ENCODE results near the gene GALNT6.

DNA sequence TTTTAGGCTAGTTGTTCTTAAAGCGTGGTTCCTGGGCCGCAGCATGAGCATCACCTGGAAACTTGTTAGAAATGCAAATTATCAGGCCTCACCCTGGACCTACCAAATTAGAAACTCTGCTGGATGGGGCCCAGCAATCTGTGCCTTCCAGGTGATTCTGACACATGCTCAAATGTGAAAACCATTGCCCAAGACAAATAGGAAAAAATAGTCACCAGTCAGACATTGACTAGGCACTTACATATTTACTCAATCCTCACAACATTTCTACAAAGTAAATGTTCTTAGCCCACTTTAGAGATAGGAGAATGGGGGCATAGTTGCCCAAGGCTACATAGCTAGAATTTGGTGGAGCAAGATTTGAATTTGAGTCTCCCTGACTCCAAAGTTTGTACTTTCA is 48.0 kb downstream of the GALNT6 start:
- no peak for TF ChIP-seq RELA (CRISPR knock-in tag; IDR thresholded peaks at IDR 0.05)
- TF ChIP-seq TARDBP (CRISPR knock-in tag; IDR thresholded peaks at IDR 0.05) = no peak
- TF ChIP-seq, protein P1, sequence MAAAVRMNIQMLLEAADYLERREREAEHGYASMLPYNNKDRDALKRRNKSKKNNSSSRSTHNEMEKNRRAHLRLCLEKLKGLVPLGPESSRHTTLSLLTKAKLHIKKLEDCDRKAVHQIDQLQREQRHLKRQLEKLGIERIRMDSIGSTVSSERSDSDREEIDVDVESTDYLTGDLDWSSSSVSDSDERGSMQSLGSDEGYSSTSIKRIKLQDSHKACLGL (CRISPR knock-in tag; IDR thresholded peaks at IDR 0.05) = no peak
- no peak for TF ChIP-seq NONO (IDR thresholded peaks at IDR 0.05)
- TF ChIP-seq NONO (CRISPR knock-in tag; conservative IDR thresholded peaks at IDR 0.05) = no peak
- TF ChIP-seq, protein P2, sequence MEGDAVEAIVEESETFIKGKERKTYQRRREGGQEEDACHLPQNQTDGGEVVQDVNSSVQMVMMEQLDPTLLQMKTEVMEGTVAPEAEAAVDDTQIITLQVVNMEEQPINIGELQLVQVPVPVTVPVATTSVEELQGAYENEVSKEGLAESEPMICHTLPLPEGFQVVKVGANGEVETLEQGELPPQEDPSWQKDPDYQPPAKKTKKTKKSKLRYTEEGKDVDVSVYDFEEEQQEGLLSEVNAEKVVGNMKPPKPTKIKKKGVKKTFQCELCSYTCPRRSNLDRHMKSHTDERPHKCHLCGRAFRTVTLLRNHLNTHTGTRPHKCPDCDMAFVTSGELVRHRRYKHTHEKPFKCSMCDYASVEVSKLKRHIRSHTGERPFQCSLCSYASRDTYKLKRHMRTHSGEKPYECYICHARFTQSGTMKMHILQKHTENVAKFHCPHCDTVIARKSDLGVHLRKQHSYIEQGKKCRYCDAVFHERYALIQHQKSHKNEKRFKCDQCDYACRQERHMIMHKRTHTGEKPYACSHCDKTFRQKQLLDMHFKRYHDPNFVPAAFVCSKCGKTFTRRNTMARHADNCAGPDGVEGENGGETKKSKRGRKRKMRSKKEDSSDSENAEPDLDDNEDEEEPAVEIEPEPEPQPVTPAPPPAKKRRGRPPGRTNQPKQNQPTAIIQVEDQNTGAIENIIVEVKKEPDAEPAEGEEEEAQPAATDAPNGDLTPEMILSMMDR (CRISPR knock-in tag; IDR thresholded peaks at IDR 0.05) = no peak
- no peak for TF ChIP-seq PTBP1 (IDR thresholded peaks at IDR 0.05; ENCODE audit: low read depth, low read length, poor library complexity, severe bottlenecking)
- TF ChIP-seq, protein P3, sequence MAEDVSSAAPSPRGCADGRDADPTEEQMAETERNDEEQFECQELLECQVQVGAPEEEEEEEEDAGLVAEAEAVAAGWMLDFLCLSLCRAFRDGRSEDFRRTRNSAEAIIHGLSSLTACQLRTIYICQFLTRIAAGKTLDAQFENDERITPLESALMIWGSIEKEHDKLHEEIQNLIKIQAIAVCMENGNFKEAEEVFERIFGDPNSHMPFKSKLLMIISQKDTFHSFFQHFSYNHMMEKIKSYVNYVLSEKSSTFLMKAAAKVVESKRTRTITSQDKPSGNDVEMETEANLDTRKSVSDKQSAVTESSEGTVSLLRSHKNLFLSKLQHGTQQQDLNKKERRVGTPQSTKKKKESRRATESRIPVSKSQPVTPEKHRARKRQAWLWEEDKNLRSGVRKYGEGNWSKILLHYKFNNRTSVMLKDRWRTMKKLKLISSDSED (CRISPR knock-in tag; IDR thresholded peaks at IDR 0.05) = no peak
- no peak for TF ChIP-seq ZNF350 (CRISPR knock-in tag; IDR thresholded peaks at IDR 0.05; ENCODE audit: borderline replicate concordance, low read depth)
- no peak for TF ChIP-seq ETV6 (CRISPR knock-in tag; conservative IDR thresholded peaks at IDR 0.05)
- no peak for TF ChIP-seq MAFF (IDR thresholded peaks at IDR 0.05; ENCODE audit: low read depth, low read length)
- TF ChIP-seq, protein P4, sequence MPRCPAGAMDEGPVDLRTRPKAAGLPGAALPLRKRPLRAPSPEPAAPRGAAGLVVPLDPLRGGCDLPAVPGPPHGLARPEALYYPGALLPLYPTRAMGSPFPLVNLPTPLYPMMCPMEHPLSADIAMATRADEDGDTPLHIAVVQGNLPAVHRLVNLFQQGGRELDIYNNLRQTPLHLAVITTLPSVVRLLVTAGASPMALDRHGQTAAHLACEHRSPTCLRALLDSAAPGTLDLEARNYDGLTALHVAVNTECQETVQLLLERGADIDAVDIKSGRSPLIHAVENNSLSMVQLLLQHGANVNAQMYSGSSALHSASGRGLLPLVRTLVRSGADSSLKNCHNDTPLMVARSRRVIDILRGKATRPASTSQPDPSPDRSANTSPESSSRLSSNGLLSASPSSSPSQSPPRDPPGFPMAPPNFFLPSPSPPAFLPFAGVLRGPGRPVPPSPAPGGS (CRISPR knock-in tag; IDR thresholded peaks at IDR 0.05) = no peak
- TF ChIP-seq, protein P5, sequence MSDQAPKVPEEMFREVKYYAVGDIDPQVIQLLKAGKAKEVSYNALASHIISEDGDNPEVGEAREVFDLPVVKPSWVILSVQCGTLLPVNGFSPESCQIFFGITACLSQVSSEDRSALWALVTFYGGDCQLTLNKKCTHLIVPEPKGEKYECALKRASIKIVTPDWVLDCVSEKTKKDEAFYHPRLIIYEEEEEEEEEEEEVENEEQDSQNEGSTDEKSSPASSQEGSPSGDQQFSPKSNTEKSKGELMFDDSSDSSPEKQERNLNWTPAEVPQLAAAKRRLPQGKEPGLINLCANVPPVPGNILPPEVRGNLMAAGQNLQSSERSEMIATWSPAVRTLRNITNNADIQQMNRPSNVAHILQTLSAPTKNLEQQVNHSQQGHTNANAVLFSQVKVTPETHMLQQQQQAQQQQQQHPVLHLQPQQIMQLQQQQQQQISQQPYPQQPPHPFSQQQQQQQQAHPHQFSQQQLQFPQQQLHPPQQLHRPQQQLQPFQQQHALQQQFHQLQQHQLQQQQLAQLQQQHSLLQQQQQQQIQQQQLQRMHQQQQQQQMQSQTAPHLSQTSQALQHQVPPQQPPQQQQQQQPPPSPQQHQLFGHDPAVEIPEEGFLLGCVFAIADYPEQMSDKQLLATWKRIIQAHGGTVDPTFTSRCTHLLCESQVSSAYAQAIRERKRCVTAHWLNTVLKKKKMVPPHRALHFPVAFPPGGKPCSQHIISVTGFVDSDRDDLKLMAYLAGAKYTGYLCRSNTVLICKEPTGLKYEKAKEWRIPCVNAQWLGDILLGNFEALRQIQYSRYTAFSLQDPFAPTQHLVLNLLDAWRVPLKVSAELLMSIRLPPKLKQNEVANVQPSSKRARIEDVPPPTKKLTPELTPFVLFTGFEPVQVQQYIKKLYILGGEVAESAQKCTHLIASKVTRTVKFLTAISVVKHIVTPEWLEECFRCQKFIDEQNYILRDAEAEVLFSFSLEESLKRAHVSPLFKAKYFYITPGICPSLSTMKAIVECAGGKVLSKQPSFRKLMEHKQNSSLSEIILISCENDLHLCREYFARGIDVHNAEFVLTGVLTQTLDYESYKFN (CRISPR knock-in tag; conservative IDR thresholded peaks at IDR 0.05) = no peak
- TF ChIP-seq, protein P6, sequence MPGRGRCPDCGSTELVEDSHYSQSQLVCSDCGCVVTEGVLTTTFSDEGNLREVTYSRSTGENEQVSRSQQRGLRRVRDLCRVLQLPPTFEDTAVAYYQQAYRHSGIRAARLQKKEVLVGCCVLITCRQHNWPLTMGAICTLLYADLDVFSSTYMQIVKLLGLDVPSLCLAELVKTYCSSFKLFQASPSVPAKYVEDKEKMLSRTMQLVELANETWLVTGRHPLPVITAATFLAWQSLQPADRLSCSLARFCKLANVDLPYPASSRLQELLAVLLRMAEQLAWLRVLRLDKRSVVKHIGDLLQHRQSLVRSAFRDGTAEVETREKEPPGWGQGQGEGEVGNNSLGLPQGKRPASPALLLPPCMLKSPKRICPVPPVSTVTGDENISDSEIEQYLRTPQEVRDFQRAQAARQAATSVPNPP (CRISPR knock-in tag; IDR thresholded peaks at IDR 0.05) = no peak
- TF ChIP-seq ADNP (CRISPR knock-in tag; IDR thresholded peaks at IDR 0.05) = no peak

Measured in HepG2 (cell line).